H9 (cell line): Measurements from ENCODE around the gene TBC1D2. TPM values are rescaled to one million over a fixed set of nuclear protein-coding genes. Genes with fewer than 3 reads are reported as not detected.

Experiments
- DNase-seq: peaks from one replicate; pipeline ENCODE4 v3.0.0-alpha.2; 2017
- H2AFZ ChIP-seq: one replicate; pipeline ENCODE4 v1.6.1; 2013; ENCODE audit warnings: mild to moderate bottlenecking, low read length, control low read depth, moderate library complexity
- H2AK5ac ChIP-seq: 2 replicates; pipeline ENCODE4 v1.6.1; 2013; ENCODE audit warnings: low read length, control low read depth, mixed read lengths; ENCODE audit not compliant: insufficient read length
- H2BK120ac ChIP-seq: one replicate; pipeline ENCODE4 v1.6.1; 2013; ENCODE audit warnings: low read depth, mild to moderate bottlenecking, low read length, control low read depth, inconsistent platforms; ENCODE audit not compliant: poor library complexity, severe bottlenecking
- H2BK12ac ChIP-seq: 2 replicates; pipeline ENCODE4 v1.6.1; 2013; ENCODE audit warnings: low read length, control low read depth, mixed read lengths, low read depth; ENCODE audit not compliant: insufficient read length
- H2BK15ac ChIP-seq: 2 replicates; pipeline ENCODE4 v1.6.1; 2013; ENCODE audit warnings: low read depth, low read length, control low read depth
- H2BK20ac ChIP-seq: one replicate; pipeline ENCODE4 v1.6.1; 2013; ENCODE audit warnings: low read depth, mild to moderate bottlenecking, low read length, control low read depth, inconsistent platforms; ENCODE audit not compliant: poor library complexity, severe bottlenecking
- H2BK5ac ChIP-seq: 2 replicates; pipeline ENCODE4 v1.6.1; 2013; ENCODE audit warnings: low read length, control low read depth, mixed read lengths; ENCODE audit not compliant: insufficient read length
- H3K14ac ChIP-seq: 2 replicates; pipeline ENCODE4 v1.6.1; 2013; ENCODE audit warnings: low read length, control low read depth; ENCODE audit not compliant: insufficient read depth
- H3K18ac ChIP-seq: 2 replicates; pipeline ENCODE4 v1.6.1; 2013; ENCODE audit warnings: low read depth, mild to moderate bottlenecking, mixed read lengths, low read length, control low read depth; ENCODE audit not compliant: insufficient read length
- H3K23ac ChIP-seq: 2 replicates; pipeline ENCODE4 v1.6.1; 2013; ENCODE audit warnings: low read length, control low read depth, mixed read lengths, low read depth; ENCODE audit not compliant: insufficient read length
- H3K23me2 ChIP-seq: 2 replicates; pipeline ENCODE4 v1.6.1; 2013; ENCODE audit warnings: low read depth, mild to moderate bottlenecking, mixed read lengths, low read length, control low read depth; ENCODE audit not compliant: insufficient read length, poor library complexity, severe bottlenecking
- H3K27ac ChIP-seq: 2 replicates; pipeline ENCODE4 v1.5.1; 2013; ENCODE audit warnings: low read length, control low read depth, mixed read lengths, low read depth; ENCODE audit not compliant: insufficient read length
- H3K27me3 ChIP-seq: 2 replicates; pipeline ENCODE4 v1.6.1; 2013; ENCODE audit warnings: low read length, control low read depth, inconsistent platforms; ENCODE audit not compliant: insufficient read depth
- H3K4ac ChIP-seq: 2 replicates; pipeline ENCODE4 v1.6.1; 2013; ENCODE audit warnings: low read depth, mild to moderate bottlenecking, control low read depth, inconsistent platforms, low read length, moderate library complexity
- H3K4me1 ChIP-seq: 2 replicates; pipeline ENCODE4 v1.6.1; 2013; ENCODE audit warnings: low read length, control low read depth, inconsistent platforms; ENCODE audit not compliant: insufficient read depth
- H3K4me2 ChIP-seq: 2 replicates; pipeline ENCODE4 v1.6.1; 2013; ENCODE audit warnings: low read length, control low read depth, mixed read lengths; ENCODE audit not compliant: insufficient read length, insufficient read depth
- H3K56ac ChIP-seq: 2 replicates; pipeline ENCODE4 v1.6.1; 2013; ENCODE audit warnings: low read depth, mild to moderate bottlenecking, mixed read lengths, low read length, control low read depth; ENCODE audit not compliant: insufficient read length
- H3K79me1 ChIP-seq: 2 replicates; pipeline ENCODE4 v1.6.1; 2013; ENCODE audit warnings: low read depth, mild to moderate bottlenecking, moderate library complexity, low read length, control low read depth, inconsistent platforms; ENCODE audit not compliant: insufficient read depth, poor library complexity, severe bottlenecking
- H3K79me2 ChIP-seq: 2 replicates; pipeline ENCODE4 v1.6.1; 2013; ENCODE audit warnings: low read length, control low read depth, inconsistent platforms; ENCODE audit not compliant: insufficient read depth
- H3K9ac ChIP-seq: 2 replicates; pipeline ENCODE4 v1.6.1; 2013; ENCODE audit warnings: low read length, control low read depth, mixed read lengths; ENCODE audit not compliant: insufficient read length; ENCODE audit errors: extremely low read depth
- H3K9me3 ChIP-seq: one replicate; pipeline ENCODE4 v1.6.1; 2013; ENCODE audit warnings: low read depth, low read length, inconsistent platforms; ENCODE audit not compliant: control insufficient read depth
- H3T11ph ChIP-seq: one replicate; pipeline ENCODE4 v1.6.1; 2013; ENCODE audit warnings: mild to moderate bottlenecking, low read length, control low read depth, inconsistent platforms
- H4K20me1 ChIP-seq: one replicate; pipeline ENCODE4 v1.6.1; 2013; ENCODE audit not compliant: control insufficient read depth, insufficient read length, insufficient read depth
- H4K5ac ChIP-seq: 2 replicates; pipeline ENCODE4 v1.6.1; 2013; ENCODE audit warnings: low read depth, mild to moderate bottlenecking, mixed read lengths, low read length, control low read depth; ENCODE audit not compliant: insufficient read length
- H4K8ac ChIP-seq: replicated peaks from 2 replicates; pipeline ENCODE4 v1.6.1; 2013; ENCODE audit warnings: low read length, control low read depth, mixed read lengths, low read depth; ENCODE audit not compliant: insufficient read length
- H4K91ac ChIP-seq: 2 replicates; pipeline ENCODE4 v1.6.1; 2013; ENCODE audit warnings: low read depth, mild to moderate bottlenecking, moderate library complexity, mixed read lengths, low read length, control low read depth; ENCODE audit not compliant: insufficient read length
- H3K27ac Mint-ChIP-seq, 3 experiments: 2 replicates in 2 of 3; 3 replicates in 1 of 3; pipeline ENCODE4 v1.8.0; 2020 to 2021; ENCODE audit warnings: mixed read lengths in 3 of 3, mild to moderate bottlenecking in 1 of 3, moderate library complexity in 1 of 3
- H3K27me3 Mint-ChIP-seq: 2 replicates; pipeline ENCODE4 v1.8.0; 2021; ENCODE audit warnings: low read depth, mild to moderate bottlenecking, moderate library complexity, mixed read lengths
- H3K36me3 Mint-ChIP-seq, 3 experiments: 2 replicates in 2 of 3; 3 replicates in 1 of 3; pipeline ENCODE4 v1.8.0; 2020 to 2021; ENCODE audit warnings: low read depth in 3 of 3, mixed read lengths in 3 of 3; ENCODE audit not compliant: insufficient read depth in 1 of 3
- H3K4me1 Mint-ChIP-seq, 2 experiments: 2 replicates each; pipeline ENCODE4 v1.8.0; 2020; ENCODE audit warnings: mixed read lengths in 2 of 2
- H3K4me3 Mint-ChIP-seq, 2 experiments: 2 replicates in 1 of 2; 3 replicates in 1 of 2; pipeline ENCODE4 v1.8.0; 2020 to 2021; ENCODE audit warnings: mild to moderate bottlenecking in 2 of 2, mixed read lengths in 2 of 2, moderate library complexity in 1 of 2
- H3K9me3 Mint-ChIP-seq, 2 experiments: 2 replicates in 1 of 2; 3 replicates in 1 of 2; pipeline ENCODE4 v1.8.0; 2020; ENCODE audit warnings: mild to moderate bottlenecking in 2 of 2, mixed read lengths in 2 of 2, moderate library complexity in 1 of 2
- WGBS: extraction: QIAGEN DNeasy Blood & Tissue Kit; methylation state at CpG from one replicate; pipeline ENCODE4 v1.1.7; 2013; ENCODE audit warnings: missing lambda C conversion rate, low lambda C conversion rate, mixed read lengths; ENCODE audit not compliant: insufficient read length; ENCODE audit errors: extremely low coverage; 5-methylcytosine and 5-hydroxymethylcytosine counted together
- total RNA-seq: library from RNA; stranded (reverse); gene quantifications from 2 replicates; pipeline ENCODE4 v1.2.1, GENCODE V29; 2021
- TF ChIP-seq, protein P1 (sequence below): fragments of 200-600 bp; sonication (generic); conservative IDR thresholded peaks from 3 replicates; pipeline ENCODE4 v1.8.0; 2021; ENCODE audit warnings: antibody characterized with exemption, mild to moderate bottlenecking

TBC1D2 gene
- total RNA-seq, 1 experiment from 2014 or later, result 2.9 TPM

DNA sequence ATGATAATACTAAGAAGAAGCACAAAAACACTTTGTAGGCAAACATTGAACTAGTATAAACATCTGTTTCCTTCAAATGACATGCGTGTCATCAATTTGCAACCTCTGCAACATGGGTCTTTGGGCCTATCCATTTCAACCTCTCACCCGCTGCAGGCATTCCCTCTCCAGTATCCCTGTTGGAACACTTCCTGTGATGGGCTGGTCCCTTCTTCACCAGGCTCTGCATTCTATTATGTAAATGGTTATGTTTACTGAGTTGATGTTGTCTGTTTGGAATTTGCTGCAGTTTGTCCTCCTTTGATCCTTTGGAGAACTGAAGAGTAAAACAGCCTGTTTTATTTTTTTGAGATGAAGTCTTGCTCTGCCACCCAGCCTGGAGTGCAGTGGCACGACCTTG is 16.6 kb upstream of the TBC1D2 start:
- no CpG with 5 or more reads among the region's 3 CpGs for WGBS
- Histone ChIP-seq H3K56ac (no peak overlapping the region), H2BK120ac (no peak overlapping the region), H3K79me2 (no peaks in the 10 kb centered on the region), H3K18ac (no peak overlapping the region), H2BK20ac (no peak overlapping the region), H2BK15ac (no peak overlapping the region), H3K4ac (no peak overlapping the region), H3K14ac (no peak overlapping the region), H2AK5ac (no peak overlapping the region), H3K4me1 (peaks cover 4% of the 10 kb centered on the region; the same call in 1 of the 2 replicates), H3K79me1 (no peaks in the 10 kb centered on the region), H4K20me1 (no peaks in the 10 kb centered on the region), H4K91ac (no peak overlapping the region), H3K9me3 (no peaks in the 10 kb centered on the region), H3K23ac (no peak overlapping the region), H3K27me3 (no peaks in the 10 kb centered on the region), H3K9ac (no peak overlapping the region), H3T11ph (no peak overlapping the region), H3K4me2 (no peak overlapping the region), H3K23me2 (no peaks in the 10 kb centered on the region), H2BK12ac (no peak overlapping the region), H2AFZ (no peak overlapping the region), H4K5ac (no peak overlapping the region), H3K27ac (no peak overlapping the region), H2BK5ac (no peak overlapping the region), H4K8ac (no peak overlapping the region)
- no peaks in the 10 kb centered on the region; the same call in none of the 2 replicates for H3K27me3 Mint-ChIP-seq
- H3K4me1 Mint-ChIP-seq, result peaks cover 47 to 55% of the 10 kb centered on the region in 2 experiments
- DNase-seq, result no peak
- H3K36me3 Mint-ChIP-seq, result no peaks in the 10 kb centered on the region
- H3K9me3 Mint-ChIP-seq, result no peaks in the 10 kb centered on the region
- no peak overlapping the region for H3K4me3 Mint-ChIP-seq
- no peak overlapping the region for H3K27ac Mint-ChIP-seq
- TF ChIP-seq, protein P1, sequence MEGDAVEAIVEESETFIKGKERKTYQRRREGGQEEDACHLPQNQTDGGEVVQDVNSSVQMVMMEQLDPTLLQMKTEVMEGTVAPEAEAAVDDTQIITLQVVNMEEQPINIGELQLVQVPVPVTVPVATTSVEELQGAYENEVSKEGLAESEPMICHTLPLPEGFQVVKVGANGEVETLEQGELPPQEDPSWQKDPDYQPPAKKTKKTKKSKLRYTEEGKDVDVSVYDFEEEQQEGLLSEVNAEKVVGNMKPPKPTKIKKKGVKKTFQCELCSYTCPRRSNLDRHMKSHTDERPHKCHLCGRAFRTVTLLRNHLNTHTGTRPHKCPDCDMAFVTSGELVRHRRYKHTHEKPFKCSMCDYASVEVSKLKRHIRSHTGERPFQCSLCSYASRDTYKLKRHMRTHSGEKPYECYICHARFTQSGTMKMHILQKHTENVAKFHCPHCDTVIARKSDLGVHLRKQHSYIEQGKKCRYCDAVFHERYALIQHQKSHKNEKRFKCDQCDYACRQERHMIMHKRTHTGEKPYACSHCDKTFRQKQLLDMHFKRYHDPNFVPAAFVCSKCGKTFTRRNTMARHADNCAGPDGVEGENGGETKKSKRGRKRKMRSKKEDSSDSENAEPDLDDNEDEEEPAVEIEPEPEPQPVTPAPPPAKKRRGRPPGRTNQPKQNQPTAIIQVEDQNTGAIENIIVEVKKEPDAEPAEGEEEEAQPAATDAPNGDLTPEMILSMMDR, result no peak
